Measurements from ENCODE around the gene LY6G5B.

LY6G5B gene

DNA sequence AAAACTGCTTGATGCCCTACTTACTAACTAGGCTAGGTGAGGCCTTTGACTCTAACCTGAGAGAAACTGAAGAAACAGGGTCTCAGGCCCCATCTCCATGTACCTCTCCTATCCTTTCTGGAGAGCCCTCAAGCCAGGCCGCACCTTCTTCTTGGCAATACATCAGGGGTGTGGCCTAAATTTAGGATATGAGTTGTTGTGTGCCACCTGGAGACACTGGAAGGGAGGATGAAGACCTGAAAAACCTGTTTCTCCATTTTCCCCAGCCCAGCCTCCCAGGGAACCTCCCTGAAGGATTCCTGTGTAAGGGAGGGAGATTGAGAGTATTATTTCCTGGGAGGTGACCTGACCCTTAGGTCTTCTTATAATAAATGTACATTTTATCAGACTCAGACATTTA, 48.5 kb downstream of the LY6G5B start:
- no peak for DNase-seq
- Histone ChIP-seq H3K79me2 (ENCODE audit: low read length) (no peaks in the 10 kb centered on the region), H4K20me1 (ENCODE audit: insufficient read depth, low read length) (no peaks in the 10 kb centered on the region), H3K4me1 (ENCODE audit: low read length) (no peaks in the 10 kb centered on the region), H3K36me3 (replicated peaks; ENCODE audit: insufficient read depth, low read length) (no peaks in the 10 kb centered on the region), H3F3A (ENCODE audit: insufficient read depth, low read length) (no peaks in the 10 kb centered on the region), H3K9ac (ENCODE audit: low read length) (no peak overlapping the region), H3K27me3 (replicated peaks; ENCODE audit: insufficient read depth, low read length) (no peaks in the 10 kb centered on the region), H3K9me2 (replicated peaks; ENCODE audit: insufficient read depth, low read length) (no peaks in the 10 kb centered on the region), H3K27ac (ENCODE audit: low read length) (no peak overlapping the region), H2AFZ (ENCODE audit: low read length) (no peak overlapping the region), H3K9me3 (replicated peaks; ENCODE audit: insufficient read depth, low read length) (no peaks in the 10 kb centered on the region), H3K4me2 (ENCODE audit: low read depth, low read length) (no peak overlapping the region), H3K4me3 (ENCODE audit: low read length) (no peak overlapping the region)
- TF ChIP-seq, protein P1, sequence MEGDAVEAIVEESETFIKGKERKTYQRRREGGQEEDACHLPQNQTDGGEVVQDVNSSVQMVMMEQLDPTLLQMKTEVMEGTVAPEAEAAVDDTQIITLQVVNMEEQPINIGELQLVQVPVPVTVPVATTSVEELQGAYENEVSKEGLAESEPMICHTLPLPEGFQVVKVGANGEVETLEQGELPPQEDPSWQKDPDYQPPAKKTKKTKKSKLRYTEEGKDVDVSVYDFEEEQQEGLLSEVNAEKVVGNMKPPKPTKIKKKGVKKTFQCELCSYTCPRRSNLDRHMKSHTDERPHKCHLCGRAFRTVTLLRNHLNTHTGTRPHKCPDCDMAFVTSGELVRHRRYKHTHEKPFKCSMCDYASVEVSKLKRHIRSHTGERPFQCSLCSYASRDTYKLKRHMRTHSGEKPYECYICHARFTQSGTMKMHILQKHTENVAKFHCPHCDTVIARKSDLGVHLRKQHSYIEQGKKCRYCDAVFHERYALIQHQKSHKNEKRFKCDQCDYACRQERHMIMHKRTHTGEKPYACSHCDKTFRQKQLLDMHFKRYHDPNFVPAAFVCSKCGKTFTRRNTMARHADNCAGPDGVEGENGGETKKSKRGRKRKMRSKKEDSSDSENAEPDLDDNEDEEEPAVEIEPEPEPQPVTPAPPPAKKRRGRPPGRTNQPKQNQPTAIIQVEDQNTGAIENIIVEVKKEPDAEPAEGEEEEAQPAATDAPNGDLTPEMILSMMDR (IDR thresholded peaks at IDR 0.05; ENCODE audit: low read length), result no peak
- TF ChIP-seq EZH2phosphoT487 (IDR thresholded peaks at IDR 0.05; ENCODE audit: low read length), result no peak
- TF ChIP-seq EZH2 (optimal IDR thresholded peaks at IDR 0.05; ENCODE audit: low read depth, low read length), result no peak

DNA sequence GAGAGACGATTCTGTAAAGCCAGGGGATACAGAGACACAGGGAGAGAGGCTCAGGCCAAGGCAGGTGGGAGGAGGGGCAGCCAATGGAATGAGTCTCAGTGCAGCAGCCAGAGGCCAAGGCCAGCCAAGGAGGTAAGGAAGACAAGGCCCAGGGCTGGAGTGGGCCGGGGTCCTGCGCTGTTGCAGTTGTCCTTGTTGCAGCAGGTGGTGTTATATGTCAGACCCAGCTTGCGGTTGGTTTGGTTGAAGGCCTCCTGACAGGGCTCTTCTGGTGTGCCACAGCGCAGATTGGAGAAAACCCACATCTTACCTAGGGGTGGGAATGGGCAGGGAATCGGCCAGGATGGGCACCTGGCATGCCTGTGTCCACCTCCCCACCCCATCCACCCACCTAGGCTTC, 49.2 kb downstream of the LY6G5B start:
- Histone ChIP-seq H3K4me1 (ENCODE audit: low read length) (no peaks in the 10 kb centered on the region), H3K9me2 (replicated peaks; ENCODE audit: insufficient read depth, low read length) (no peaks in the 10 kb centered on the region), H3K9ac (ENCODE audit: low read length) (no peak overlapping the region), H3K4me3 (ENCODE audit: low read length) (no peak overlapping the region), H3K27me3 (replicated peaks; ENCODE audit: insufficient read depth, low read length) (no peaks in the 10 kb centered on the region), H3F3A (ENCODE audit: insufficient read depth, low read length) (no peaks in the 10 kb centered on the region), H3K9me3 (replicated peaks; ENCODE audit: insufficient read depth, low read length) (no peaks in the 10 kb centered on the region), H3K79me2 (ENCODE audit: low read length) (no peaks in the 10 kb centered on the region), H2AFZ (ENCODE audit: low read length) (no peak overlapping the region), H3K27ac (ENCODE audit: low read length) (no peak overlapping the region), H3K4me2 (ENCODE audit: low read depth, low read length) (no peak overlapping the region), H3K36me3 (replicated peaks; ENCODE audit: insufficient read depth, low read length) (no peaks in the 10 kb centered on the region), H4K20me1 (ENCODE audit: insufficient read depth, low read length) (no peaks in the 10 kb centered on the region)
- no peak for DNase-seq
- TF ChIP-seq EZH2phosphoT487 (IDR thresholded peaks at IDR 0.05; ENCODE audit: low read length) (no peak), EZH2 (optimal IDR thresholded peaks at IDR 0.05; ENCODE audit: low read depth, low read length) (no peak)
- TF ChIP-seq, protein P1 (IDR thresholded peaks at IDR 0.05; ENCODE audit: low read length), result no peak

DNA sequence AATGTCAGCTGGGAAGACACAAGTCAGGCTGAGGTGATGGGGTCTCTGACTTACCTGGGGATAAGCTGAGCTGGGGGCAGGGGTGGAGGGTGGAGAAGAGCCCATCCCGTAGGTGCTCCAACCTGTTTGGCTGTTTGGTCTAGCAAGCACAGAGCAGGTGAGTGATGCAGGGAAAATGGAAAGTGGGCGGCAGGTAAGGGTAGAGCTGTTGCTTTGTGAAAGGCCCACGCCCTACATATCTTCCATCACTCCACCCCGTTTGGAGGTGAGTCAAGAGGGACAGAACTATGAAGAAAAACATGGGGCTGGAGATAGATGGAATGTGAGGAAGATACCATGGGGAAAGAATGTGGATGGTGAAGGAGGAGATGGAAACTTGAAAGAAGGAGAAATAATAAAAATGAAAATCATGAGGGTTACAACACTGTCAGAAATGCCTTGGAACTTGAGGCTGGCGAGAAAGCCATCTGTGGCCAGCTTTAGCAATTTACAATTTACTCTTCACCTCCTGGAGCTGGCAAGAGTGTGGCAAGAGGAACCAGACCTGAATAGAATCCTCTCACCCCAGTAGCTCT, 50.5 kb downstream of the LY6G5B start:
- Histone ChIP-seq H3K4me3 (ENCODE audit: low read length) (no peak overlapping the region), H3K4me2 (ENCODE audit: low read depth, low read length) (no peak overlapping the region), H3K27me3 (replicated peaks; ENCODE audit: insufficient read depth, low read length) (no peaks in the 10 kb centered on the region), H3K9ac (ENCODE audit: low read length) (no peak overlapping the region), H3K9me2 (replicated peaks; ENCODE audit: insufficient read depth, low read length) (no peaks in the 10 kb centered on the region), H4K20me1 (ENCODE audit: insufficient read depth, low read length) (no peaks in the 10 kb centered on the region), H3K36me3 (replicated peaks; ENCODE audit: insufficient read depth, low read length) (no peaks in the 10 kb centered on the region), H3K79me2 (ENCODE audit: low read length) (no peaks in the 10 kb centered on the region), H3K27ac (ENCODE audit: low read length) (no peak overlapping the region), H3K9me3 (replicated peaks; ENCODE audit: insufficient read depth, low read length) (no peaks in the 10 kb centered on the region), H2AFZ (ENCODE audit: low read length) (no peak overlapping the region), H3K4me1 (ENCODE audit: low read length) (no peaks in the 10 kb centered on the region), H3F3A (ENCODE audit: insufficient read depth, low read length) (no peaks in the 10 kb centered on the region)
- TF ChIP-seq EZH2 (optimal IDR thresholded peaks at IDR 0.05; ENCODE audit: low read depth, low read length), result no peak
- no peak for TF ChIP-seq EZH2phosphoT487 (IDR thresholded peaks at IDR 0.05; ENCODE audit: low read length)
- no peak for DNase-seq

DNA sequence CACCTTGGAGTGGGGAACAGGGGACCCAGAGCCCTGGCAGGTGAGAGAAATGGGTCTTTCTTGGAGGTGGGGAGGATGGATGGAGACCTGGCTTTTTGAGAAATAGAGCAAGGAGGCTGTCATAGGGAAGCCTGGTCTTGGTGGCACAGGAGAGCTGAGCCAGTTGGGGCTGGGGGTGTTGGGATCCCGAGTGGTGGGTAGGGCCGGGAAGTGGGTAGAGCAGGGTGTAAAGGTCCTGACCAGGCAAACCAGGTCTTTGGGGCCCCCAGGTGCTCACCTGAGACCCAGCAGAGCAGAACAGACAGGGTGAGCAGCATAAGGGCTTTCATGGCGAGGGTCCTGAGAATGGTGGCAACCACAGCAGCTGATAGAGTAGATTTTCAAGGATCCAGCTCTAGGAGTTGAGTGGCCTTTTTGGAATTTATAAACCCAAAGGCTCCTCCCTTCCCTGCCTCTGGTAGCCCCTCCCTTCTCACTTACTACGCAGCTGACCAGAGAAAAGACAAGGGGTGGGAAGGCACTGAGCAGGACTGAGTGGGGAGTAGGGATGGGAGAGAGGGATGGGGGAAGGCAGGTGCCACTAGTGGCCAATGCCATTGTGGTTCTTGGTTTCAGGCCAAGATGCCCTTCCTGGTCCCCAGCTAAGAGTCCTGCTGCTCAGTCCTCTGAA, 51.7 kb downstream of the LY6G5B start, which contains the start of gene LY6G6C:
TSS of gene LY6G6C (minus strand) at position 396 of the 670 bp plus-strand sequence. CDS start at position 329, 67 bp downstream.
- Histone ChIP-seq H3K4me2 (ENCODE audit: low read depth, low read length) (no peak within 1 kb of the TSS), H3K9me3 (replicated peaks; ENCODE audit: insufficient read depth, low read length) (no peaks in the 10 kb centered on the region), H3K9me2 (replicated peaks; ENCODE audit: insufficient read depth, low read length) (no peaks in the 10 kb centered on the region), H3K27me3 (replicated peaks; ENCODE audit: insufficient read depth, low read length) (no peaks in the 10 kb centered on the region), H3K36me3 (replicated peaks; ENCODE audit: insufficient read depth, low read length) (no peaks in the 10 kb centered on the region), H3F3A (ENCODE audit: insufficient read depth, low read length) (peaks cover 8% of the 10 kb centered on the region; the same call in 1 of the 2 replicates), H3K4me1 (ENCODE audit: low read length) (0 out of 2 replicates have a peak, but pooled peaks cover 1% of the 10 kb centered on the region), H4K20me1 (ENCODE audit: insufficient read depth, low read length) (no peaks in the 10 kb centered on the region), H3K9ac (ENCODE audit: low read length) (no peak within 1 kb of the TSS), H3K27ac (ENCODE audit: low read length) (no peak within 1 kb of the TSS), H2AFZ (ENCODE audit: low read length) (no peak within 1 kb of the TSS), H3K4me3 (ENCODE audit: low read length) (no peak within 1 kb of the TSS), H3K79me2 (ENCODE audit: low read length) (no peaks in the 10 kb centered on the region)
- no peak for DNase-seq
- TF ChIP-seq, protein P1 (IDR thresholded peaks at IDR 0.05; ENCODE audit: low read length), result no peak
- TF ChIP-seq EZH2phosphoT487 (IDR thresholded peaks at IDR 0.05; ENCODE audit: low read length) (no peak), EZH2 (optimal IDR thresholded peaks at IDR 0.05; ENCODE audit: low read depth, low read length) (no peak)
